ENCODE results near the gene FILIP1L. TPM values are rescaled to one million over a fixed set of nuclear protein-coding genes. Genes with fewer than 3 reads are reported as not detected.
A peak's percentile ranks its signal among the peaks of the same experiment; 100 is the strongest.

Gene FILIP1L
- polyA plus RNA-seq, 1 donor (not counting 4 experiments of a cell fraction or from before 2014, with no cell fraction given): 14.7 TPM

DNA sequence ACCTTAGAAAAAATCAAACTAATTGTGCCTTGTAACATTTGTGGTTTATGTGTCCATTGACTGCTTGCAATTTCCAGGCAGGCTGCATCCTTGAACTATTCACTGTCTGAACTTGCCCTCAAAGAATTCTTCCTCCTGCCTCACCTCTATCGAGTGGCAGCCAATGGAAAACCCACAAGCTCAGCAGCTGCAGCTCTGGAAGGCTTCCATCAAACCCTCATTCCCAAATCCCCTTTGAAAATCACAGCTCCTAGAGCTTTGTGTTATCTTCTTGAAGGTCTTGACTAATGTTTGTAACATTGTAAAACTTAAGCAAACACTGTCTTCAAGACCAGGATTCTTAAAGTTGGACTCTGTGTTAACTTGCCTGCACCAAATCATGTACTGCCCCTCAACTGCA lies 81.1 kb downstream of the FILIP1L start:
- no peaks in the 10 kb centered on the region for H3K27me3 ChIP-seq (ENCODE audit: control insufficient read depth, extremely low read depth, insufficient read depth, low read length)
- dilution Hi-C loops (cut with MboI; ENCODE audit: extremely low pct_ligation_motif_present, low sequenced_read_pairs): no loop called here
- peak overlapping the region; percentile 11 for H3K9ac ChIP-seq (ENCODE audit: control insufficient read depth, extremely low read depth, insufficient read depth, low read length)
- H2AFZ ChIP-seq (ENCODE audit: control insufficient read depth, low read length): peak overlapping the region; percentile 39
- H3K36me3 ChIP-seq (ENCODE audit: control insufficient read depth in 2 of 2, extremely low read depth in 1 of 2, insufficient read depth in 2 of 2, low read length in 2 of 2): no peaks in the 10 kb centered on the region
- peaks cover 36% of the 10 kb centered on the region for H3K4me1 ChIP-seq (ENCODE audit: control insufficient read depth, extremely low read depth, insufficient read depth, low read length)
- H3K4me3 ChIP-seq (ENCODE audit: control insufficient read depth in 2 of 3, extremely low read depth in 1 of 3, insufficient read depth in 2 of 3, low read depth in 1 of 3, low read length in 3 of 3): peak overlapping the region in 1 of 3 experiments; percentile 21
- H3K9me1 ChIP-seq (ENCODE audit: control insufficient read depth, extremely low read depth, insufficient read depth, low read length): no peaks in the 10 kb centered on the region
- FAIRE-seq (peak; percentile 94), DNase-seq (ENCODE audit: low read depth, low spot score) (no peak)
- H4K20me1 ChIP-seq (ENCODE audit: control insufficient read depth, extremely low read depth, insufficient read depth, low read length): no peaks in the 10 kb centered on the region
- H3K9me3 ChIP-seq (ENCODE audit: control insufficient read depth, low read depth, low read length): no peaks in the 10 kb centered on the region
- H3K79me2 ChIP-seq (ENCODE audit: control insufficient read depth, insufficient read depth, low read length): no peaks in the 10 kb centered on the region
- TF ChIP-seq, protein P1, sequence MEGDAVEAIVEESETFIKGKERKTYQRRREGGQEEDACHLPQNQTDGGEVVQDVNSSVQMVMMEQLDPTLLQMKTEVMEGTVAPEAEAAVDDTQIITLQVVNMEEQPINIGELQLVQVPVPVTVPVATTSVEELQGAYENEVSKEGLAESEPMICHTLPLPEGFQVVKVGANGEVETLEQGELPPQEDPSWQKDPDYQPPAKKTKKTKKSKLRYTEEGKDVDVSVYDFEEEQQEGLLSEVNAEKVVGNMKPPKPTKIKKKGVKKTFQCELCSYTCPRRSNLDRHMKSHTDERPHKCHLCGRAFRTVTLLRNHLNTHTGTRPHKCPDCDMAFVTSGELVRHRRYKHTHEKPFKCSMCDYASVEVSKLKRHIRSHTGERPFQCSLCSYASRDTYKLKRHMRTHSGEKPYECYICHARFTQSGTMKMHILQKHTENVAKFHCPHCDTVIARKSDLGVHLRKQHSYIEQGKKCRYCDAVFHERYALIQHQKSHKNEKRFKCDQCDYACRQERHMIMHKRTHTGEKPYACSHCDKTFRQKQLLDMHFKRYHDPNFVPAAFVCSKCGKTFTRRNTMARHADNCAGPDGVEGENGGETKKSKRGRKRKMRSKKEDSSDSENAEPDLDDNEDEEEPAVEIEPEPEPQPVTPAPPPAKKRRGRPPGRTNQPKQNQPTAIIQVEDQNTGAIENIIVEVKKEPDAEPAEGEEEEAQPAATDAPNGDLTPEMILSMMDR (optimal IDR thresholded peaks at IDR 0.05 in 1 of 3, IDR thresholded peaks at IDR 0.05 in 1 of 3, conservative IDR thresholded peaks at IDR 0.05 in 1 of 3; ENCODE audit: extremely low read depth in 1 of 3, insufficient read depth in 2 of 3, low read length in 3 of 3): no peak
- TF ChIP-seq EZH2 (IDR thresholded peaks at IDR 0.05; ENCODE audit: low read length): no peak
- H3K27ac ChIP-seq (ENCODE audit: control insufficient read depth, insufficient read depth, low read length): peak overlapping the region; percentile 79
- peak overlapping the region; percentile 55 for H3K4me2 ChIP-seq (ENCODE audit: control insufficient read depth, extremely low read depth, insufficient read depth, low read depth, low read length)

DNA sequence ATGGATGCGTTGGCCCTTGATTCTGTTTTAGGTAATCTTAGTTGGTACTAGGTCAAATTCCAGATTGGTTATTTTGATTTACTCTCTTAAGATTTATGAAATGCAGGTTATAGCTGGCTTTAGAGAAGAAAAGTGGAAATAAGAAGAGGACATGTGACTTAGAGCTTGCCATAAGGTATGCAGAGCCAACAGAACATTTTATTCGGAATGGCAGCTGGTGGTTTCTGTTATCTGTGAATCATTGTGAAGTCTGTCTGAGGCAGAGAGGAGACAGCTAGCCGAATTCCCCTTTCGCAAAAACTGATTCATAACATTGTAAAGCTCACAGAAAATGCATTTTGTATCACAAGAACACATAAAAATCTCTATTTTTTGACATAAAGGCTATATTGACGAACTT lies 82.1 kb downstream of the FILIP1L start:
- dilution Hi-C loops (cut with MboI; ENCODE audit: extremely low pct_ligation_motif_present, low sequenced_read_pairs): no loop called here
- H3K9ac ChIP-seq (ENCODE audit: control insufficient read depth, extremely low read depth, insufficient read depth, low read length): no peak overlapping the region
- H3K27me3 ChIP-seq (ENCODE audit: control insufficient read depth, extremely low read depth, insufficient read depth, low read length): no peaks in the 10 kb centered on the region
- no peaks in the 10 kb centered on the region for H3K9me3 ChIP-seq (ENCODE audit: control insufficient read depth, low read depth, low read length)
- TF ChIP-seq, protein P1 (optimal IDR thresholded peaks at IDR 0.05 in 1 of 3, IDR thresholded peaks at IDR 0.05 in 1 of 3, conservative IDR thresholded peaks at IDR 0.05 in 1 of 3; ENCODE audit: extremely low read depth in 1 of 3, insufficient read depth in 2 of 3, low read length in 3 of 3): no peak
- no peaks in the 10 kb centered on the region for H3K9me1 ChIP-seq (ENCODE audit: control insufficient read depth, extremely low read depth, insufficient read depth, low read length)
- H3K4me3 ChIP-seq (ENCODE audit: control insufficient read depth in 2 of 3, extremely low read depth in 1 of 3, insufficient read depth in 2 of 3, low read depth in 1 of 3, low read length in 3 of 3): no peak overlapping the region
- FAIRE-seq: peak; percentile 88
- no peaks in the 10 kb centered on the region for H3K79me2 ChIP-seq (ENCODE audit: control insufficient read depth, insufficient read depth, low read length)
- no peaks in the 10 kb centered on the region for H4K20me1 ChIP-seq (ENCODE audit: control insufficient read depth, extremely low read depth, insufficient read depth, low read length)
- H3K4me2 ChIP-seq (ENCODE audit: control insufficient read depth, extremely low read depth, insufficient read depth, low read depth, low read length): peak overlapping the region; percentile 55
- no peak overlapping the region for H2AFZ ChIP-seq (ENCODE audit: control insufficient read depth, low read length)
- H3K4me1 ChIP-seq (ENCODE audit: control insufficient read depth, extremely low read depth, insufficient read depth, low read length): peaks cover 36% of the 10 kb centered on the region
- H3K36me3 ChIP-seq (ENCODE audit: control insufficient read depth in 2 of 2, extremely low read depth in 1 of 2, insufficient read depth in 2 of 2, low read length in 2 of 2): no peaks in the 10 kb centered on the region
- H3K27ac ChIP-seq (ENCODE audit: control insufficient read depth, insufficient read depth, low read length): peak overlapping the region; percentile 79
- DNase-seq (ENCODE audit: low read depth, low spot score): no peak

Measured in keratinocyte (primary cell).